HG03460 (cell line): Measurements from ENCODE around the gene RADIL.
"Not testable (repeated sequence)": the region's sequence is repeated elsewhere in the genome, so short reads cannot be mapped to it uniquely, and the experiment has no call there.

Source experiments
- ATAC-seq: cut with Tn5 transposase; IDR thresholded peaks from one replicate; pipeline ENCODE4 v1.9.1; 2021; ENCODE audit not compliant: unreplicated experiment

The RADIL gene

GRCh38 chr7:4794171-4794570, 89.3 kb downstream of the RADIL start:
- ATAC-seq, result not testable (repeated sequence)

GRCh38 chr7:4793385-4793993, 90.0 kb downstream of the RADIL start:
- ATAC-seq, result not testable (repeated sequence)

- no peak for ATAC-seq
These were observed 90.9 kb downstream of the RADIL start for GRCh38 chr7:4792537-4793126.

- no peak for ATAC-seq
These were observed 91.6 kb downstream of the RADIL start for GRCh38 chr7:4791738-4792536.

GRCh38 chr7:4791101-4791737, 92.3 kb downstream of the RADIL start:
- no peak for ATAC-seq

- no peak for ATAC-seq
These were observed 93.0 kb downstream of the RADIL start for GRCh38 chr7:4790516-4790991.

- ATAC-seq, result no peak
These were observed 93.4 kb downstream of the RADIL start for GRCh38 chr7:4790078-4790465.

GRCh38 chr7:4789194-4790077, 94.1 kb downstream of the RADIL start:
- ATAC-seq, result no peak

- no peak for ATAC-seq
These were observed 94.8 kb downstream of the RADIL start for GRCh38 chr7:4788627-4789189.

- ATAC-seq, result no peak
These were observed 95.4 kb downstream of the RADIL start for GRCh38 chr7:4787947-4788626.

- ATAC-seq, result no peak
These were observed 96.0 kb downstream of the RADIL start for GRCh38 chr7:4787541-4787940.

GRCh38 chr7:4786015-4786414, 97.5 kb downstream of the RADIL start:
- ATAC-seq, result no peak

- ATAC-seq, result no peak
These were observed 98.1 kb downstream of the RADIL start for GRCh38 chr7:4785371-4785770.

- ATAC-seq, result no peak
These were observed 98.7 kb downstream of the RADIL start for GRCh38 chr7:4784799-4785198.

- ATAC-seq, result no peak
These were observed 99.7 kb downstream of the RADIL start for GRCh38 chr7:4783762-4784351.

GRCh38 chr7:4783292-4783652, 100.2 kb downstream of the RADIL start:
- ATAC-seq, result no peak

- ATAC-seq, result no peak
These were observed 100.9 kb downstream of the RADIL start for GRCh38 chr7:4782333-4783291.

- ATAC-seq, result no peak
These were observed 102.0 kb downstream of the RADIL start for GRCh38 chr7:4781366-4782069.
